Amniotic stem cell (primary cell): ENCODE results near the gene CHST4.
"Not testable (repeated sequence)": the region's sequence is repeated elsewhere in the genome, so short reads cannot be mapped to it uniquely, and the experiment has no call there.

Source experiments
- DNase-seq: peaks from one replicate; lab custom pipeline; 2025; lab: John Stamatoyannopoulos, UW

The CHST4 gene

GRCh38 chr16:71570144-71570543 is 43.9 kb downstream of the CHST4 start:
- DNase-seq: no peak

- DNase-seq: no peak
These were observed 46.4 kb downstream of the CHST4 start for GRCh38 chr16:71572497-71573116.

- no peak for DNase-seq
These were observed 47.3 kb downstream of the CHST4 start for GRCh38 chr16:71573387-71574094.

- DNase-seq: no peak
These were observed 48.5 kb downstream of the CHST4 start for GRCh38 chr16:71574702-71575101.

- DNase-seq: no peak
These were observed 50.7 kb downstream of the CHST4 start, which contains the start of gene TAT for GRCh38 chr16:71576971-71577370. TSS of gene TAT (minus strand) at chr16:71577092. CDS start at chr16:71576415, 677 bp downstream.

- not testable (repeated sequence) for DNase-seq
These were observed 56.3 kb downstream of the CHST4 start for GRCh38 chr16:71582553-71582848.

- DNase-seq: no peak
These were observed 58.5 kb downstream of the CHST4 start for GRCh38 chr16:71584543-71585317.

- DNase-seq: no peak
These were observed 59.1 kb downstream of the CHST4 start for GRCh38 chr16:71585318-71585703.
